Renal pelvis (tissue), 4 donors: Measurements from ENCODE around the gene TRIM2. TPM values are rescaled to one million over a fixed set of nuclear protein-coding genes. Genes with fewer than 3 reads are reported as not detected.
A peak's percentile ranks its signal among the peaks of the same experiment; 100 is the strongest.

ENCODE experiments used
- DNase-seq: peaks from one replicate; pipeline ENCODE4 v3.0.0-alpha.2; 2013
- polyA plus RNA-seq, 3 donors: library from polyadenylated mRNA; unstranded; fragments of 120-200 nt; gene quantifications; one replicate each; pipeline ENCODE4 v1.2.1, GENCODE V29; 2013; ENCODE audit not compliant: insufficient read length in 3 of 3

TRIM2 gene
- polyA plus RNA-seq, 3 donors, result 67.8 to 85.8 (median 80.7) TPM

DNA sequence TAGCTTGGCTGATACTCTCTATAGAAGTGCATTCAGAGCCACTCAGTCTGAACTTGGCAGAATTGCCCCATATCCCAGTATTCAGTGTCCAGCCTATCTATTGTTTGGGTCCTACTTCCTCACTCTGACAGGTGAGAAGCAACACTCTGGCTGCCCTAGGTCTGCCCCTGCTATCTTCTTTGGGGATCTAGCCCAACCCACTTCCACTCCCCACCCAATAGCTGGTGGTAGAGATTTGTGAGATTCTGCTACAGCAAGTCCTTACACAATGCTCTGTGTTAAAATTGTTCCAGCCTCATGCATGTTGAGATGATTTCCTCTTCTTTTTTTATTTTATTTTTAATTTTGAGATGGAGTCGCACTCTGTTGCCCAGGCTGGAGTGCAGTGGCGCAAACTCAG is 67.6 kb downstream of the TRIM2 start:
- no peak for DNase-seq

DNA sequence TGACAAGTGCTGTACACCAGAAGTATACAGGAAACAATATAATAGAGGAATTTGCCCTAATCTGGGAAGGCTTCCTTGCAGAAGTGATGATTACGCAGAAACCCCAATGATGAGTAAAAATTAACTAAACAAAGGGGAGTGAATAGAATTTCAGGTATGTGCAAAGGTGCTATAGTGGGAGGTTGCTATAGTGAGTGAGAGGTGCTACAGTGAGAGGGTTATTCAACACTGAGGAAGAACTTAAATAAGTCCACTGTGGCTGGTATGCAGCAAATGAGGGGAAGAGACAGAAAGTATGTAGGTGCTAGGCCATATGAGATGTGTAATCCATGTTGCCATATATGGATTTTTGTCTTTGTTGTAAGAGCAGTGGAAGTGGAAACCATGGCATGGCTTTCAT is 69.5 kb downstream of the TRIM2 start:
- DNase-seq, result no peak

DNA sequence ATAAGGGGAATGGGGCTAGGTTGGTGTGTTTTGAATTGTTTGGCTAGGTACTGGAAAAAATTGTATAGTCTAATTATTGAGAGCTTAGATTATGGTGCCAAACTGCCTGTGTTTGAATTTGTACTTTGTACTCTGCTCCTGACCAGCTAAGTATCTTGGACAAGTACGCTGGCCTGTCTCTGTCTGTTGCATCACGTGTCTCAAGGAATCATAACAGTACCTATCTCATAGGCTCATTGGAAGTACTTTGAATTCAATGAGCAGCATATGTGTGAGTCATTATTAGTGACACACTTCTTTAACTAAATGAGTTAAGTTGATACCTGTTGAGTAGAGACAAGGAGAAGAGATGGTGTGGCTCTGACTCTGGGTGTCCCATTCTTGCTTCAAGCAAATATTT is 70.7 kb downstream of the TRIM2 start:
- no peak for DNase-seq

DNA sequence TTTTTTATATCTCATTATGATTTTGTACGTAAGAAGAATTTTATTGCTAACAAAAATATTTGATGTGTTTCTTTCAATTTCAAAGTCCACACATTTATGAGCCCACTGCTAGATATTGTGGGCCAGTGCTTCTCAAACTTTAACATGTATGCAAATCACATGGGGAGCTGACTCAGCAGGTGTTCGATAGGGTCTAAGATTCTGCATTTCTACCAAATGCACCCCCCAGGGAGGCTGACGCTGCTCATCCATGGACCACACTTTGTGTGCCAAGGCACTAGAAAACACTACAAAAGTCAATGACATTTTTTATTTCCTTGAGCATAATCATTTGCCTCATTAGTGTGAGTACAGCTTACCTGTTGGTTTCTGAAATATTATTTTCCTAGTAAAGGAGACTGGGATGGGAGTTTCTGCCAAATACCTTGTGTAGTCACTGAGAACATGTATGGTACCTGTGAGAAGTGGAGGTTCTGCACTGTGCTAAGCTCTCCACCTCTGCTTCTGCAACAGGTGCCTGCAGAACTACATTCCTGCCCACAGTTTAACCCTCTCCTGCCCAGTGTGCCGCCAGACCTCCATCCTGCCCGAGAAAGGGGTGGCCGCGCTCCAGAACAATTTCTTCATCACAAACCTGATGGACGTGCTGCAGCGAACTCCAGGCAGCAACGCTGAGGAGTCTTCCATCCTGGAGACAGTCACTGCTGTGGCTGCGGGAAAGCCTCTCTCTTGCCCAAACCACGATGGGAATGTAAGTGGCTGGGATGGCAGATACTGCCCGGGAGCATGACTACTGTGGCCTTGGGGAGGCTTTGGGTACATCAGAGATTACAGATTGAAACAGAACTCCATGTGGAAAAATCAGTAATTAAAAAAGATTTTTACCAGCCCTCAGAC is 71.4 kb downstream of the TRIM2 start:
- no peak for DNase-seq

DNA sequence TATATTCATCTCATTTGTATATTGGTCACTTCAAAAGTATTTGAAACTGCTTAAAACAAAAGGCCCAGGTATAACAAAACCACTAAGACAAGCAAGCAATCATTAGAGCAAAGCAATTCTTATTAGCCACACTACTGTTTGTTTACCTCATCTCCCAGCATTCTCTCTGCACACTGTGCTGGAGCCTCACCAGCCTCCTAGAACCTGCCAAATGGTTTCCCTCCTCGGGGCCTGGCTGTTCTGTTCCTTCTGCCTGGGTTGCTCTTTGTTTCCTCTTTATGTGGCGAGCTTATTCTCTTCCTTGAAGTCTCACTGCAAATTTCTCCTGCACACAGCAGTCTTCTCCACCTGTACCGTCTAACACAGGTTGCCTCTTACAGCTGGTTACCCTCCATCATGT is 72.7 kb downstream of the TRIM2 start:
- DNase-seq, result no peak

DNA sequence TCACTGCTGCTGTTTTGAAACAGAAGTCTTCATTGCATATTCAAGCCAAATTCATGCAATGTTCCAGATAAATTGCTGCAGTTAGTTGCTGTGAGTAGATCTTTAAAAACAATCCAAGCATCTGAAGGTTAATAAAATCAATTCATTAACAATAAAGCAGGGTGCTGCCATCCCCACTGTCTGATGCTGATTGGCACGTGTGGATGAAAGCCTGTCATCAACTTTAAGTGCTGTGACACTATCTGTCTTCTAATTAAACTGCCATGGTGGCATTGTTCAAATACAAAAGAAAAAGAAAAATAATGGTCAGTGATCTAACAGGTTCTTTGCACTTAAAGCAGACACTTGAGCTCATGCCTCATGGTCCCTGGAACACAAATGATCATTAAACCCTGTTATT is 77.2 kb downstream of the TRIM2 start:
- DNase-seq, result no peak

DNA sequence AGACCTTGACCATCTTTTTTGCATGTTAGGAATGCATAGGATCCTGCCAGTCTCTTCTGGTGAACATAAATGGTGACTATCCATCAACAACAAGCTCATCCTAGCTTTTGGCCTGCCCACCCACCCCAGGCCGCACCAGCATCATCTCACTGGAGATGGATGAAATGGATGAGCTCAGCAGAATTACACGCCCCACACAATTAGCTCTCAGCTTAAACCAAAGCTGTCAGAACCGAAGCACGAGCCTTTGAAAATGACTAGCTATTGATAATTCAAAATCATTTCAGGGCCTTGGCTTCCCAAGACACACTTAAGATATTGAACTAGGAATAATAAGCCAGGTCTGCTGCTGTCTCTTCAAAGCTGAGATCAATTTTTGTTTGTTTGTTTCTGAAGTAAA is 77.8 kb downstream of the TRIM2 start:
- no peak for DNase-seq

DNA sequence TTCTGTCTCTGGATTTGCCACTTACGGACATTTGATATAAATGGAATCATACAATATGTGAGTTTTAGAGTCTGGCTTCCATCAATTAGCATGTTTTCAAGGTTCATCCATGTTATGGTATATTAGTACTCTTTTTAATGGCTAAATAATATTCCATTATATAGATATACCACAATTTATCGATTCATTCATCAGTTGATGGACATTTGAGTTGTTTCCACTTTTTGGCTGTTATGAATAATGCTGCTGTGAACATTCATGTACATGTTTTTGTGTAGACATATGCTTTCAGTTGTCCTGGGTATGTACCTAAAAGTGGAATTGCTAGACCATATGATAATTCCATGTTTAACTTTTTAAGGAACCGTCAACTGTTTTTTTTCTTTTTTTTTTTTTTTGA is 79.0 kb downstream of the TRIM2 start:
- no peak for DNase-seq

DNA sequence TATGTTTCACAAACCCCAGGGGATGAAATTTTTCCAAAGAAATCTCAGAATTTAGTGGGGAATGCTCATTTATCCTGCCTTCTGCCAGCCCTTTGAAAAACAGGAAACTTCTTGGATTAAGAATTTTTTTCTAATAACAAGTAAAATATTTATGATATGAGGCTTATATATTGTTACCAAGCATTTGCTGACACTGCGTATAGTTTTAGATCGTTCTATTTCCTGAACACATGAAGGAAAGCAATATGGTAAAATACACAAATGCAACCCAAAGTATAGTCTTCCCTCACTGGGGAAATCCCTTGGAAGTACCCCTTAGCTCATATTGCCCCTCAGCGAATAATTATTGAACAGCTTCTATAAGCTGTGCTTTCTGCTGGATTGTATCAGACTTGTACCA is 85.9 kb downstream of the TRIM2 start:
- DNase-seq, result no peak

DNA sequence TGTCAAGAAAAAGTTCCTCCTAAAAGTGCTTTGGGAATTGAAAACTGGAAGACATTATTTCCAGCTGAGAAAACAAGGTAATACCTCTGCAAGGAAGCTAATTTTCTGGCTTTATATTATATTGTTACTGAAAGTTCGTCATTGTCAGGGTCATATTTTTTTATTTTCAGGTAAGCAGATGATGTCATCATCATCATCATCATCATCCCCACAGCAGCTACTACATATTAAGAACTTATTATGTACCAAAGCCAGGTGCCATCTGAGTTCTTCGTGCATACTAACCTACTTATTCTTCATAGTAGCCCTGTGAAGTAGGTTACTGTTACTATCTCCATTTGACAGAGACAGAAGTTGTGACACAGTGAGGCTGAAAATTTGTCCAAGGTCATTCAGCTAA is 87.3 kb downstream of the TRIM2 start:
- DNase-seq, result no peak

DNA sequence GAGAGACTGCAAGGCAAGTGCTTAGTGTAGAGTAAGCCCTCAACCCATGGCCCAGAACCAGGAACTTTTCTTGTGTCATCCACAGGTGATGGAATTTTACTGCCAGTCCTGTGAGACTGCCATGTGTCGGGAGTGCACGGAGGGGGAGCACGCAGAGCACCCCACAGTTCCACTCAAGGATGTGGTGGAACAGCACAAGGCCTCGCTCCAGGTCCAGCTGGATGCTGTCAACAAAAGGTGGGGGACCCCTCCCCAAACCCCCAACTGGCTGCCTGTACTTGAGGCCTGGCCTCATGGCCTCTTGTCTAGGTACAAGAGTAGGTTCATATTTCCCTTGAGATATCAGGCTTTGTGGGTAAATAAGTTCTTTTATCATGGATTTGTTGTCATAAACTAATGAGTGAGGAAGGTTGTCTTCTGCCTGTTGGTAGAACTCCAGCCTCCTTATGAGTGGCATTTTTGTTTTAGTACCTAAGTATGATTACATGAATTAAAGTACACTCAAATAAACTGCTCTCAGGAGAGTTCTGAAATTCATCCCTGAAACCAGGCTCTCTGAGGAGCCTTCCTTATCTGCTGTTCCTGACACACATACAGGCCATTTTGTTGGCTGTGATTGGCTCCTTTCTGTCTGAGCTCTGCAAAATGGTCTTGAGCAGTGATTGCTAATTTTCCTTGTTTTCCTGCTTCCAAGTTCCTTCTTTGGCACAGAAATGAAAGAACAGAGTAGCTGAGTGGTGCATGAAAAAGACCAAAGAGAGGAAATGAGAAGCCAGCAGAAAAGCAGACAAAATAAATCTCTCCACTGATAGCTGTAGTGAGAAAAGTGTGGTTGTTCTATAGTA is 88.9 kb downstream of the TRIM2 start:
- DNase-seq, result no peak

DNA sequence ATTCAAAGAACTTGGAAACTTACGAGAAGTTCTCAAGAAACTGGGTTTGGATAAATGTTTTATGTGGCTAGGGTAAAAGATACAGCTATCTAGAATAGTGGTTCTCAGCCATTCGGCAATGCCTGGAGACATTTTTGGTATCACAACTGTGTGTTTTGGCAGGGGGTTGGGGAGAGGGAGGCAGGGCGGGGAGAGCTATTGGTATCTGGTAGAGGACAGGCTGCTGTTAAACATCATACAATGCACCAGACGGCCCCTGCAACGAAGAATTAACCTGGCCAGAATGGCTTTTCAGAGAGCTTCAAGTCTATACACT is 89.5 kb downstream of the TRIM2 start:
- DNase-seq, result no peak

DNA sequence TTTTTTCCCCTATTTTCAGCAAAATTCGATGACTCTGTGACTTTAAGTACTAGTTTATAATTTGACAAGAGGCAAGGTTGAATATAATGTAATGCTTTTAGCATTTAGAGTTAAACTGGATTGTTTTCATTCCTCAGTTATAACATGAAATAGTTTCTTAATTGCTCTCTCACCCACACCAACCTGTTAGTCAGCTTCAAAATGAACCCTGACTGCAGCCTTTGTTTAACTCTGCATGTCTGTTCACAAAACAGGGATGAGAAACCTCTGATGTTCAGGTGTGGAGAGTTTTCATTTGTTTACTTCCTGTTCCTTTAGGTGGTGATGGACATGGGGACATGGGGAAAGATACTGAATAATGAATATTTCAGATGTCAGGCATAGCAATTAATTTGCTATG is 90.4 kb downstream of the TRIM2 start:
- DNase-seq, result no peak

DNA sequence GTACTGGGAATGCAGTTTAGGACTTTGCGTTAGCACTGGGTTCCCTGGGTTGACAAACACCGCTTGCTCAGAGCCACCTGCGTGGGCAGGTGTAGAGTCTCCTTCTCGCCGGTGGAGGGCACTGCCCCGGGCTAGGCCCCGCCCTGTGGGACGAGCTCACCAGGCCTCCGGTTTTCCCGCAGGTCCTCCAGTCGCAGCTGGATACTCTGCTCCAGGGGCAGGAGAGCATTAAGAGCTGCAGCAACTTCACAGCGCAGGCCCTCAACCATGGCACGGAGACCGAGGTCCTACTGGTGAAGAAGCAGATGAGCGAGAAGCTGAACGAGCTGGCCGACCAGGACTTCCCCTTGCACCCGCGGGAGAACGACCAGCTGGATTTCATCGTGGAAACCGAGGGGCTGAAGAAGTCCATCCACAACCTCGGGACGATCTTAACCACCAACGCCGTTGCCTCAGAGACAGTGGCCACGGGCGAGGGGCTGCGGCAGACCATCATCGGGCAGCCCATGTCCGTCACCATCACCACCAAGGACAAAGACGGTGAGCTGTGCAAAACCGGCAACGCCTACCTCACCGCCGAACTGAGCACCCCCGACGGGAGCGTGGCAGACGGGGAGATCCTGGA is 91.0 kb downstream of the TRIM2 start:
- DNase-seq, result no peak

DNA sequence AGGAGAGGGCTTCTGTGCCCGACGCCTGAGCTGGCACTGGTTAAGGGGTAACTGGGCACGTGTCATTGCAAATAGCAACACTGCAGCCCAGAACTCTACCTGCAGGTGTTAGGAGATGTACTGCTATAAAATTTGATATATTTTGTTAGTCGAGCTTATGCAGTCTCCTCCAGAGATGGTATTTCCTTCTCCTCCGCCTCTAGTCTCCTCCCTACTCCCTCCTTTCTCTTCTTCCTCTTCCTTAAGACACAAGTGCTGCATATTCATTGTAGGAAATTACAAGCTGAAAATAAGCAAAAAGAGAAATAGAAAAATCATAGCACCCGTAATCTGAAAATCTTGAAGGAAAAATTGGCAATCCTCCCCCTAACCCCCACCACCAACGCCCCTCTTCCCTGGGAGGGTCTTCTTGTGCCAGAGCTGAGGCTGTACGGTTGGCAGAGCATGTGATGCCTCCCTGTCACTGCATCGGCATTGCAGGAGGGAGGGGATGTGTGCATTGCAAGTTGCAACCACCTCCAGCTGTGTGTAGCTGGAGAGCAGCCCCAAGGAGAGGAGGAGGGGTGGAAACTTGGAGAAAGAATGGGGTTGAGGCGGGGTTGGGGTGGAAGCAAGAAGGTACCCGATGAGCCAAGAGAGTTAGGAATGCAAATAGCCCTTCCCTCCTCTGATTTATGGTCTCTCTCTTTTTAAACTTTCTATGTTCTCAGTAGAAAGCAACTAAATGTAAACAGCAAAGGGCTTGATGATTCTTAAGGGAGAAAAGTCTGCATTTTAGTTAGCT is 92.0 kb downstream of the TRIM2 start:
- peak; percentile 52 for DNase-seq

DNA sequence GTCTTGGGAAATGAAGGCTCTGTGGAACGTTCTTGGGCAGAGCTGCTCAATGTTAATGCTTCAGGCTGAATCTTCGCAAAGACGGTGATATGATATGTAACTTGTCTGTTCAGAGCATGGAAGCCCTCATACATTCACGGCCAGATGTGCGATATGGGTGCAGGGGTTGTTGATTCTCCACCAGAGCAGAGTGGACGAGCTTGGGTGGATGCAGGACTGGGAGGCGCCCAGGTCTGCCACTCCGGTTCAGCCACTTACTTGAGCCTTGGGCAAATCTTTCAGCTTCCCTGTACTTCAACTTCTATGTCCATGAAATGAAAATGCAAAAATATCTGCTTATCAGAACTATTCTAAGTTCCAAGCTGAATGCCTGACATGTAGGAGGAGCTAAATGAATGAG is 92.9 kb downstream of the TRIM2 start:
- no peak for DNase-seq

DNA sequence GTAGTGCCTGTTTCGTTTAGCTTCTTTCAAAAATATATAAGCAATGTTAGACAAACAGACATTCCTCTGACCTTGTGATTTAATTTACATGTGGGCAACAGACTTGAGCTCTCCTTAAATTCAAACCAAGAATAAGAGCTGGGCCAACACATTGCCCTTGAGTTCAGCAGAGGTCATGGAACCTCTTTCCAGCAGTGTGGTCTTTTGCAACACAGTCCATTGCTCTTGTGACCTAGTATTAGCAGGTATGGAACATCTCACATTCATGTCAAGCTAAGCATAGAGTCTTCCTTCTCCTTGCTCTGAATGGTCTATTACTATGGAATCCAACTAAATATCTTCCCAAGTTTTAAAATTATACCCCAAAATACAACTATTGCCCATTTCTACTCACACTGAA is 106.5 kb downstream of the TRIM2 start:
- no peak for DNase-seq

DNA sequence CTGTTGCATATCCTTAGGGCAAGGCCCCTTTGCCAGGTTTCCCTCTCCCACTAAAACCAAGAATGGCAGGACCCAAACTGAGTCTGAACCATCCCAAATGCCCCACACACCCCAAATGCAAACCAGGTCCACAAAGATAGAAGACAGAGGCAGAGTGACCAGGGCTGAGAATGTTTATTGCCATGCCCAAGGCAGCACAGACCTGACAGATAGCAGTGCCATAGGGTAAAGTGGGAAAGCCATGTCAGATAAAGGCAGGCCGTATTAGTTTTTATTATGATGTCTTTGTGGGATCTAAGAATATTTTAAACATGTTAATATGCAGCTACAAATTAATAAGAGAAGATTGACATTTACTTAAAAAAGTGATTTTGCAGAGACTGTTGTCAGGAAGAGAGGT is 110.7 kb downstream of the TRIM2 start:
- no peak for DNase-seq

DNA sequence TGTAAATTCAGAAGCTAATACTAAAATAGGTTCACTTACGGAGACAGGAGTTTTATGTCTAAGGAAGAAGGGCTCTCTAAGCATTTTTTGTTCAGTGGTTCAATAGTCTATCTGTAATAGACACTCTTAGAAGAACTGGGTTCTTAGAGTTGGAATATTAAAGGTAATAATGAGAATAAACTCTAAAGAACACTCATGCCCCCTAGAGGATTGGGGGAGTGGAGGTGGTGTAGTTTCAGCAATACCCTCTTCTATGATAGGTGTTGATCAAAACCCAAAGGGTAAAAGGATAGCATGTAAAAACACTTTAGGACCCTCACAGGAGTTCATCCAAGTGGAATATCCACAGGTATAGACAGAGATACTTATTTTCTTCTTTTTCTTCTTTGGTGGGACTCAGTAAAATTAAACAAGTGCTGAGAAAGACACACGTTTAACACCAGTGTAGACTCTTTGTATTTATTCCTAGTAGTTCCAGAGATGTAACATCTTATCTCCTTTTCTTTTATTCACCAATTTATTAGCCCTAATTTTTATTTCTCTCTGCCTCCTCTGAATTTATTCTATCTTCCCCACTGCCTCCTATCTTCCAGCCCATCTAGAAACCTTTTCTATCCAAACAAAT is 114.6 kb downstream of the TRIM2 start:
- peak; percentile 53 for DNase-seq

DNA sequence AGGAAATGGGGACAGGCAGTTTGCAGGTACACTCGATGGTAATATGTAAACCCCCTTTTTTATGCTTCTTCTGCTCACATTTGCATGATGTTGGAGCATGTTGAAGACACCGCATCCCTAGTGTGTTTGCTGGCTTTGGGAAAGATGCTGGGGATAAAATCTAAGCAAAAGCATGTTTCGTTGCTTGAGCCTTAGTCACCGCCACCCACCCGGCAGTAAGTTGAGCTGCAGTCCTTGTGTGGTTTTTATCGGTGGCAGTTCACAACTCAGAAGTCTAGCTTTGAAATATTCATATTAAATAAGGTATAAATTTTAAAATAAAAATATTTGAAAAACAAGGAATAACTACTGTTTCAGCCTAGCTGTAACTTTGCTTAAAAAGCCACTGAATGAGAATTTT is 118.5 kb downstream of the TRIM2 start:
- no peak for DNase-seq

DNA sequence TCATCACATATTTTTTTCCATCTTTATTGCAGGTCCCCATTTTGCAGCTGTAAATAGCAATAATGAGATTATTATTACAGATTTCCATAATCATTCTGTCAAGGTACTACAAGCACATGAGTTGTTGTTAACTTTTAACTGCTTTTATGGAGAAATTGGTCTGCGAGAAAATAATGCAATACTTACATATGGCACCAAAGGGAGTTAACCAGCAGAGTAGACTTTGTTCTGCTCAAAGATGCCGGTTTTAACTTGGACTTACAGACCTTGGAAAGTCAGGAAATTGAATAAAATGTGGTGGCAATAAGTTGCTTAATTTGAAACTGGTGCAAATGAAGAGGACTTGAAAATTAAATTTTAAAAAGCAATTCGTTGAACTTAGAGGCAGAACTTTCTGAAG is 119.8 kb downstream of the TRIM2 start:
- no peak for DNase-seq

DNA sequence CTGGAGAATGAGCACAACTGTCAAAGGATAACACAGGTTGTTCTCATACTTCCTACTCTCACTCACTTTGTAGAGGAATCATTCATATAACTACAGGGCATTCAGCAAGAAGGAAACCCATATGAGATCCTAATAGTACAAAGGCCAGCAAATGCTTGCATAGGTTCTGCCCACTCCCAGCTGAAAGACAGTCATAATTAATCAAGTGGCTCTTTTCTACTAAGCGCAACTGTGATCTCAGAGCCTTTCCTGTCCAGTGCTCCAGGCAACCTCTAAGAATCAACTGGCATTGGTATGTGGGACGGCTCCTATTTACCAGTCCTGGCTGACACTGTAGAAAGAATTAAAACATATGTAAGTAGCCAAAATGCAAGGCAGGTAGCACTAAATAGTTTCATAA is 121.3 kb downstream of the TRIM2 start:
- no peak for DNase-seq
